PC-9 (cell line): ENCODE measurements around the gene CCDC12. TPM values are rescaled to one million over a fixed set of nuclear protein-coding genes. Genes with fewer than 3 reads are reported as not detected.

Experiments
- BruUV-seq: library from RNA; stranded (reverse); fragments of 400-500 nt; replicated peaks from 2 replicates; lab custom pipeline; 2021; lab: Mats Ljungman, UMichigan
- CTCF ChIA-PET: fragments of 300-600 bp; sonication (Branson Sonifier 250); formaldehyde crosslinking; loops from one replicate; lab custom pipeline; 2022; ENCODE audit warnings: antibody characterized with exemption; lab: Charles Lee
- POLR2A ChIA-PET: fragments of 300-600 bp; sonication (Branson Sonifier 250); formaldehyde crosslinking; loops from one replicate; lab custom pipeline; 2022; ENCODE audit warnings: antibody characterized with exemption; ENCODE audit not compliant: unreplicated experiment; lab: Charles Lee
- DNase-seq, 2 experiments: peaks; one replicate each; pipeline versions ENCODE4 v3.0.0 to v3.0.0-alpha.2; 2015 to 2022; ENCODE audit warnings: mixed read lengths in 1 of 2
- H2AFZ ChIP-seq: fragments of 200-600 bp; sonication (generic); 2 replicates; pipeline ENCODE4 v1.8.1; 2017; ENCODE audit warnings: antibody characterized with exemption
- H3F3A ChIP-seq: fragments of 200-600 bp; sonication (generic); 2 replicates; pipeline ENCODE4 v1.8.1; 2017; ENCODE audit warnings: antibody characterized with exemption, mild to moderate bottlenecking, low read depth; ENCODE audit not compliant: insufficient read depth
- H3K27ac ChIP-seq: fragments of 200-600 bp; sonication (generic); 2 replicates; pipeline ENCODE4 v1.6.1; 2016; ENCODE audit warnings: mixed run types
- H3K27me3 ChIP-seq: fragments of 200-600 bp; sonication (generic); 2 replicates; pipeline ENCODE4 v1.6.1; 2016; ENCODE audit warnings: low read depth, mixed run types; ENCODE audit not compliant: insufficient read depth
- H3K36me3 ChIP-seq: fragments of 200-600 bp; sonication (generic); 2 replicates; pipeline ENCODE4 v1.6.1; 2016; ENCODE audit warnings: low read depth, mixed run types
- H3K4me1 ChIP-seq: fragments of 200-600 bp; sonication (generic); replicated peaks from 2 replicates; pipeline ENCODE4 v1.6.1; 2016; ENCODE audit warnings: mixed run types; ENCODE audit not compliant: insufficient read depth
- H3K4me2 ChIP-seq: fragments of 200-600 bp; sonication (generic); 2 replicates; pipeline ENCODE4 v1.6.1; 2017; ENCODE audit warnings: mixed run types
- H3K4me3 ChIP-seq: fragments of 200-600 bp; sonication (generic); 2 replicates; pipeline ENCODE4 v1.6.1; 2016; ENCODE audit warnings: mixed run types
- H3K79me2 ChIP-seq: fragments of 200-600 bp; sonication (generic); 2 replicates; pipeline ENCODE4 v1.6.1; 2017; ENCODE audit warnings: low read depth, mixed run types
- H3K9me2 ChIP-seq: fragments of 200-600 bp; sonication (generic); 2 replicates; pipeline ENCODE4 v1.8.1; 2017; ENCODE audit warnings: mild to moderate bottlenecking; ENCODE audit not compliant: insufficient read depth
- H3K9me3 ChIP-seq: fragments of 200-600 bp; sonication (generic); 2 replicates; pipeline ENCODE4 v1.8.1; 2016; ENCODE audit warnings: low read depth; ENCODE audit not compliant: insufficient read depth
- H4K20me1 ChIP-seq: fragments of 200-600 bp; sonication (generic); 2 replicates; pipeline ENCODE4 v1.8.1; 2017; ENCODE audit not compliant: insufficient read depth
- EZH2 ChIP-seq: fragments of 200-600 bp; sonication (generic); IDR thresholded peaks from 2 replicates; pipeline ENCODE4 v1.8.0; 2017; ENCODE audit warnings: antibody characterized with exemption, low read depth
- intact Hi-C: fragments of 100-400 bp; cut with micrococcal nuclease; formaldehyde crosslinking; loops from one replicate; pipeline ENCODE4 v1.10.0; 2022; ENCODE audit not compliant: unreplicated experiment
- total RNA-seq: library from RNA; stranded (reverse); gene quantifications from 2 replicates; pipeline ENCODE4 v1.2.3, GENCODE V29; 2021
- TF ChIP-seq, protein P1 (sequence below): fragments of 200-600 bp; sonication (generic); conservative IDR thresholded peaks from 2 replicates; pipeline ENCODE4 v1.6.1; 2017; ENCODE audit warnings: mixed run types, antibody characterized with exemption, mild to moderate bottlenecking, moderate library complexity

CCDC12 gene
- total RNA-seq, 1 experiment from 2014 or later, result 39.3 TPM

DNA sequence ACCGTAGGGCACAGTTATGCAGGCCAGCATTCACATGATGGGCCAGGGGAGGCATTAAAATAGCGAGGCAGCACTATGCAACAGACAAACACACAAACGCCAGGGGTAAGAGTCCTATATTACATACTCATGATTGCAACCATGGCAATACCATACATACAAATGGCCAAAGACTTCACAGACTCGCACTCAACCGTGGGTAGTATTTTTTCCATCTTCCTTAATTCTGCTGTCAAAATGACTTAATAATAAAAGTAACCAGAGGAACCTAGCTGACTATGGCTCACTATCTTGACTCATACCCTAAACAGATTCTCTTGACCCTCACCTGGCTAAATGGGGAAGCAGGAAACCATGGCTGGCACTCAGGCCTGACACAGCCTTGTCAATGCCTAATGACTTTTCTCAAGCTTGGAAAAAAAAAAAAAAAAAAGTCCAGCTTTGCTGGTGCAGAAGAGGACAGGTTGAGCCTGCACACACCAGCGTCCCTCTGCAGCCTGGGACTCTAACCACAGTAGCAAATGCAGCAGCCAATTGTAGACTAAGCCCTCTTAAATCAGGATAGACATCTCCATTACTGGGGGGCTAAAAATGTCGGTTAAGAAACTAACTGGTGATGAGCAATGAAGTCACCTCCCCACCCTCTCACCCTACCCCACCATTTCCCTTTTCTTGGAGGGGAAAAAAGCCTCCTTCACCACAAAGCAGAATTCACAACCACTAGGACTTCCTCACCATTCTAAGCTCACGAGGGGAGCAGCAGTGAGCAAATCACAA lies 23.1 kb downstream of the CCDC12 start:
- H3K4me2 ChIP-seq, result no peak overlapping the region
- ChIA-PET CTCF (interaction anchor here (0.6 kb wide), 1 partner anchor 323 kb away, joined by 9 read pairs; no protein-coding TSS in a partner anchor), POLR2A (interaction anchor here (0.5 to 0.6 kb wide), 3 partner anchors 18 to 522 kb away, joined by 3 to 10 read pairs (median 4); partner anchors contain the start of gene SCAP)
- H3K9me3 ChIP-seq, result no peaks in the 10 kb centered on the region
- BruUV-seq, result no TSS peak
- no peaks in the 10 kb centered on the region for H3K27me3 ChIP-seq
- peaks cover 87% of the 10 kb centered on the region for H4K20me1 ChIP-seq
- H3K9me2 ChIP-seq, result no peaks in the 10 kb centered on the region
- H3K79me2 ChIP-seq, result peaks cover 93% of the 10 kb centered on the region
- H3K27ac ChIP-seq, result no peak overlapping the region
- H3K4me3 ChIP-seq, result no peak overlapping the region
- intact Hi-C loops, result no loop called here
- DNase-seq, result no peak
- no peak overlapping the region for H2AFZ ChIP-seq
- TF ChIP-seq, protein P1, sequence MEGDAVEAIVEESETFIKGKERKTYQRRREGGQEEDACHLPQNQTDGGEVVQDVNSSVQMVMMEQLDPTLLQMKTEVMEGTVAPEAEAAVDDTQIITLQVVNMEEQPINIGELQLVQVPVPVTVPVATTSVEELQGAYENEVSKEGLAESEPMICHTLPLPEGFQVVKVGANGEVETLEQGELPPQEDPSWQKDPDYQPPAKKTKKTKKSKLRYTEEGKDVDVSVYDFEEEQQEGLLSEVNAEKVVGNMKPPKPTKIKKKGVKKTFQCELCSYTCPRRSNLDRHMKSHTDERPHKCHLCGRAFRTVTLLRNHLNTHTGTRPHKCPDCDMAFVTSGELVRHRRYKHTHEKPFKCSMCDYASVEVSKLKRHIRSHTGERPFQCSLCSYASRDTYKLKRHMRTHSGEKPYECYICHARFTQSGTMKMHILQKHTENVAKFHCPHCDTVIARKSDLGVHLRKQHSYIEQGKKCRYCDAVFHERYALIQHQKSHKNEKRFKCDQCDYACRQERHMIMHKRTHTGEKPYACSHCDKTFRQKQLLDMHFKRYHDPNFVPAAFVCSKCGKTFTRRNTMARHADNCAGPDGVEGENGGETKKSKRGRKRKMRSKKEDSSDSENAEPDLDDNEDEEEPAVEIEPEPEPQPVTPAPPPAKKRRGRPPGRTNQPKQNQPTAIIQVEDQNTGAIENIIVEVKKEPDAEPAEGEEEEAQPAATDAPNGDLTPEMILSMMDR, result no peak
- TF ChIP-seq EZH2, result no peak
- H3K36me3 ChIP-seq, result no peaks in the 10 kb centered on the region
- H3F3A ChIP-seq, result peaks cover 27% of the 10 kb centered on the region
- H3K4me1 ChIP-seq, result peaks cover 18% of the 10 kb centered on the region

DNA sequence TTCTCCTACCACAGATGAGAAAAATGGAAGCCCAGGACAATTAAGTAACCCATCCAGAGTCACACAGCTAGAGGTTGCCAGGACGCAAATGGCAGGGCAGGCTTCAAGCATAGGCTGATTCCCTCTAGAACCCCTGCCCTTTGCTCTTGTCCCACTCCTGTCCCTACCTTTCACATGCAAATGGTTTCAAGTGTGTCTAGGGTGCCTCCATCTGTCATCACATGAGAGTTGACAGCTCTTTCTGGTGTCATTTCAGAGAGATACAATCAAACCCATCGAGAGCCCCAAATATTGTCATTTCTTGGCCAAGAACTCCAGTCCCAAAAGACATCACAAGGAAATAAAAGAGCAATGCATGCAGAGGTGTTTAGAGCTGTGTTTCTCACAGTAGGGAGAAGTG lies 23.7 kb downstream of the CCDC12 start:
- TF ChIP-seq, protein P1, result no peak
- no peak for TF ChIP-seq EZH2
- H3K9me2 ChIP-seq, result no peaks in the 10 kb centered on the region
- no peak for DNase-seq
- H3K36me3 ChIP-seq, result no peaks in the 10 kb centered on the region
- no peaks in the 10 kb centered on the region for H3K27me3 ChIP-seq
- no peak overlapping the region for H3K27ac ChIP-seq
- intact Hi-C loops, result no loop called here
- BruUV-seq, result no TSS peak
- ChIA-PET POLR2A (no interaction called here), CTCF (interaction anchor here (0.6 kb wide), 1 partner anchor 323 kb away, joined by 9 read pairs; no protein-coding TSS in a partner anchor)
- no peaks in the 10 kb centered on the region for H3K9me3 ChIP-seq
- peaks cover 87% of the 10 kb centered on the region for H3K79me2 ChIP-seq
- H2AFZ ChIP-seq, result no peak overlapping the region
- H4K20me1 ChIP-seq, result peaks cover 87% of the 10 kb centered on the region
- no peak overlapping the region for H3K4me3 ChIP-seq
- peaks cover 24% of the 10 kb centered on the region for H3K4me1 ChIP-seq
- peaks cover 33% of the 10 kb centered on the region for H3F3A ChIP-seq
- no peak overlapping the region for H3K4me2 ChIP-seq

DNA sequence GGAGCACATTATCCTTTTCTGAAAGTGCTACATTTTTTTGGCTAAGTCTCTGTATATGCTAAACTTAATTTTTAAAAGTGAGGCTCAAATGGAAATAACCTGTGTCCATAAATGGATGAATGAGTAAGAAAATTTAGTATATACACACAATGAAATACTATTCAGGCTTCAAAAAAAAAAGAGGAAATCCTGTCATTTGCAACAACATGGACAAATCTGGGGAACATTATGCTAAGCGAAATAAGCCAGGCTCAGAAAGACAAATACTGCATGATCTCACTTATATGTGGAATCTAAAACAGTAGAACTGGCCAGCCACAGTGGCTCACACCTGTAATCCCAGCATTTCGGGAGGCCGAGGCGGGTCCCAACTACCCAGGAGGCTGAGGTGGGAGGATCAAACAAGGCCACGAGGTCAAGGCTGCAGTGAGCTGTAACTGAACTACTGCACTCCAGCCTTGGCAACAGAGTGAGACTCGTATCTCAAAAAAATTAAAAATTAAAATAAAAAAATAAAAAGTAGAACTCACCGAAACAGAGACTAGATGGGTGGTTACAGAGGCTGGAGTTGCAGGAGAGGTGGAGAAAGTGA lies 25.8 kb downstream of the CCDC12 start:
- Histone ChIP-seq H3K4me3 (no peak overlapping the region), H4K20me1 (peaks cover 81% of the 10 kb centered on the region), H3K9me3 (no peaks in the 10 kb centered on the region), H3K9me2 (no peaks in the 10 kb centered on the region), H2AFZ (no peak overlapping the region), H3K27me3 (no peaks in the 10 kb centered on the region), H3K36me3 (no peaks in the 10 kb centered on the region), H3K4me1 (peaks cover 45% of the 10 kb centered on the region), H3K4me2 (no peak overlapping the region), H3F3A (peaks cover 44% of the 10 kb centered on the region), H3K79me2 (peaks cover 87% of the 10 kb centered on the region), H3K27ac (no peak overlapping the region)
- intact Hi-C loops, result no loop called here
- ChIA-PET POLR2A (interaction anchor here (0.9 kb wide), 1 partner anchor 1074 kb away, joined by 6 read pairs; no protein-coding TSS in a partner anchor), CTCF (no interaction called here)
- BruUV-seq, result no TSS peak
- TF ChIP-seq, protein P1, result no peak
- no peak for TF ChIP-seq EZH2
- DNase-seq, result no peak
